Measurements from ENCODE around the gene ACOX3. TPM values are rescaled to one million over a fixed set of nuclear protein-coding genes. Genes with fewer than 3 reads are reported as not detected.
A peak's percentile ranks its signal among the peaks of the same experiment; 100 is the strongest.
"Not testable (repeated sequence)": the region's sequence is repeated elsewhere in the genome, so short reads cannot be mapped to it uniquely, and the experiment has no call there.

The ACOX3 gene
- total and polyA plus RNA-seq, 11 donors = 16.9 to 51.6 (median 24.1) TPM

DNA sequence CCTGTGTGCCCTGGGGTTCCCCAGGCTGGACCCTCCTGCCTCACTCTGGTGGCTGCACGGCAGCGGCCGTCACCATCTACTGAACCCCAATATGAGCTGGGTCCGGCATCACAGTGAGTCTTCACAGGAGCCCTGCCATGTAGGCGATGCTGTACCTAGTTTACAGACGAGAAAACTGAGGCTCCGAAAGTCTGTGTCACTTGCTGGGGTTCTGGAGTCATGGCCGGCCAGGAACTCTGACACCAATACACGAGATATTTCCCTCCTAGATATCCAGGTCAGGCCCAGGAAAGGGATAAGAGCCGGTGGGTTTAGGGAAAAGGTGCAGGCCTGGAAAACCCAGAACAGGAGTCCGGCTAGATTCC lies 96.6 kb downstream of the ACOX3 start:
- ATAC-seq (no peak), DNase-seq (no peak)
- intact Hi-C loops (cut with DNase I) = loop anchor here in 3 of 10 donors (5.0 to 10.0 kb wide), 3 partner anchors 48 to 67 kb away; no protein-coding TSS in a partner anchor
- no peaks in the 10 kb centered on the region for H3K9me3 ChIP-seq
- H3K36me3 ChIP-seq = no peaks in the 10 kb centered on the region
- no peak overlapping the region for H3K4me3 ChIP-seq
- WGBS, 4 donors = 94 to 100% (median 96%) methylated on average over 11 of the region's 11 CpGs
- no peak for TF ChIP-seq POLR2A (IDR thresholded peaks at IDR 0.05)
- TF ChIP-seq, protein P1, sequence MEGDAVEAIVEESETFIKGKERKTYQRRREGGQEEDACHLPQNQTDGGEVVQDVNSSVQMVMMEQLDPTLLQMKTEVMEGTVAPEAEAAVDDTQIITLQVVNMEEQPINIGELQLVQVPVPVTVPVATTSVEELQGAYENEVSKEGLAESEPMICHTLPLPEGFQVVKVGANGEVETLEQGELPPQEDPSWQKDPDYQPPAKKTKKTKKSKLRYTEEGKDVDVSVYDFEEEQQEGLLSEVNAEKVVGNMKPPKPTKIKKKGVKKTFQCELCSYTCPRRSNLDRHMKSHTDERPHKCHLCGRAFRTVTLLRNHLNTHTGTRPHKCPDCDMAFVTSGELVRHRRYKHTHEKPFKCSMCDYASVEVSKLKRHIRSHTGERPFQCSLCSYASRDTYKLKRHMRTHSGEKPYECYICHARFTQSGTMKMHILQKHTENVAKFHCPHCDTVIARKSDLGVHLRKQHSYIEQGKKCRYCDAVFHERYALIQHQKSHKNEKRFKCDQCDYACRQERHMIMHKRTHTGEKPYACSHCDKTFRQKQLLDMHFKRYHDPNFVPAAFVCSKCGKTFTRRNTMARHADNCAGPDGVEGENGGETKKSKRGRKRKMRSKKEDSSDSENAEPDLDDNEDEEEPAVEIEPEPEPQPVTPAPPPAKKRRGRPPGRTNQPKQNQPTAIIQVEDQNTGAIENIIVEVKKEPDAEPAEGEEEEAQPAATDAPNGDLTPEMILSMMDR (IDR thresholded peaks at IDR 0.05) = no peak
- peak overlapping the region in 1 of 12 donors; percentile 32 for H3K27ac ChIP-seq
- peaks cover 6 to 35% (median 24%) of the 10 kb centered on the region in 12 donors for H3K4me1 ChIP-seq
- no peaks in the 10 kb centered on the region for H3K27me3 ChIP-seq

DNA sequence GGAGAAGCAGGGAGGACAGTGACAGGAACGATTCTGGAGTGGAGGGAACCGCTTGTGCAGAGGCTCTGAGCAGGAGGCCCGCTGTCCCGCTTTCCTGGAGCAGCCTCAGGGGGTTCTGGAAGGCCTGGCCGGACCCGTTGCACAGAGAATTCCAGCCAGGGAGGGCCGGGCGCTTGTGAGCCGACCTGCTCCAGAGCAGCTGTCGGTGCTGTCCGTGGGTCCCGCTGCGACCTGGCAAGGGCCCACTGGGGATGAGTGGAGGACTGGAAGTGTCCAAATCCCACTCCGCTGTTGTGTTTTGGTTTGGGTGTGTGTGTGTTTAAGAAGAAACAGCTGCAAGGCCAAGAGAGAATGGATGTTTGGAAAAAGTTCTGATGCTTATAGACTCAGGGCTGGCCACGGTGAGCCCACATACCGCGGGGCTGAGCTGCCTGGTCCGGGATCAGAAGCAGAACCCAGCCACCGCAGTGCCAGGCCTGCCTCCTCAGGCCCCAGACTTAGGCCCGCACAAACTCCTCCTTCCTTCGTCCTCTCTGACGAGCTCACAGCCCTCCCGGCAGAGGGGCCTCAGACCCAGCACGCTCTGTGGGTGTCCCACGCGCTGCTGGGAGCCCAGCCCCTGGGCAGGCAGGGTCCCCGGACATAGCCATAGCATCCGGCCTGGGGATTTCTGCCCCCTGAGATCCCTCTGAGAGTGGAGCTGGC lies 97.1 kb downstream of the ACOX3 start:
- ATAC-seq = no peak
- H3K4me3 ChIP-seq = no peak overlapping the region
- no peaks in the 10 kb centered on the region for H3K36me3 ChIP-seq
- 76 to 88% (median 85%) methylated on average over 25 to 28 of the region's 28 CpGs for WGBS, 4 donors
- intact Hi-C loops (cut with DNase I) = loop anchor here in 3 of 10 donors (5.0 to 10.0 kb wide), 3 partner anchors 49 to 66 kb away; no protein-coding TSS in a partner anchor
- no peaks in the 10 kb centered on the region for H3K27me3 ChIP-seq
- no peak for TF ChIP-seq POLR2A (IDR thresholded peaks at IDR 0.05)
- H3K4me1 ChIP-seq = peaks cover 6 to 41% (median 24%) of the 10 kb centered on the region in 12 donors
- DNase-seq = peak in 1 of 5 donors; percentile 73
- no peaks in the 10 kb centered on the region for H3K9me3 ChIP-seq
- peak overlapping the region in 2 of 12 donors; percentile 6 to 32 for H3K27ac ChIP-seq

DNA sequence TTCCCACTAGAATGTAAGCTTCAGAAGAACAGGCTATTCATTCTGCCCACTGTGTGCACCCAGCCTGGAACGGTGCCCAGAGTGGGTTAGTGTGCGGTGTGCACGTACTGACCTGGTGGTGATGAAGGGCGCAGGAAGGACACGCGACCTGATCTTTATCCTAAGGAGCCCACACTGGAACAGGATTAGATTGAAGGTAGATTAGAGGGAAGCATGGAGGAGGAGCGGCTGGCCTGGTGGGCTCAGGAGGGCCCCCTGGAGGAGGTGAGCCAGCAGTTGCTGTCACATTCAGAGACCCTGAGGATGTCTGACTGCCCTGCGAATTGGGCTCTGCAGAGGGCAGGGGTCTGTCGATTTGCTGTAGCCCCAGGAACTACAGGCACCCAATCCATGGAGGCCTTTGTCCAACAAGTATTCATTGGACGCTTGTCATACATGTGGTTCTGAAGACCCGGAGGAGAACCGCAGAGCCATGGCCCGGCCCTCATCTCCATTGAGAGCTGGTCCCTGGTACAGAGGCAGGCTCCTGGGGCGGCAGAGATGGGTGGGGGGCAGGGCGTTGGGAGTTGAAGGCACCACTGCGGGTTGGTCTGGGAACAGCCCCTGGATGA lies 97.8 kb downstream of the ACOX3 start:
- Histone ChIP-seq H3K36me3 (no peaks in the 10 kb centered on the region), H3K4me1 (peaks cover 6 to 42% (median 24%) of the 10 kb centered on the region in 12 donors), H3K27me3 (no peaks in the 10 kb centered on the region), H3K9me3 (no peaks in the 10 kb centered on the region), H3K4me3 (no peak overlapping the region), H3K27ac (peak overlapping the region in 4 of 12 donors; percentile 6 to 79 (median 53))
- intact Hi-C loops (cut with DNase I) = loop anchor here in 3 of 10 donors (5.0 to 10.0 kb wide), 3 partner anchors 50 to 65 kb away; no protein-coding TSS in a partner anchor
- no peak for TF ChIP-seq POLR2A (IDR thresholded peaks at IDR 0.05)
- TF ChIP-seq, protein P1 (IDR thresholded peaks at IDR 0.05) = no peak
- 85 to 89% (median 87%) methylated on average over 13 to 16 of the region's 16 CpGs for WGBS, 4 donors
- no peak for DNase-seq
- no peak for ATAC-seq

DNA sequence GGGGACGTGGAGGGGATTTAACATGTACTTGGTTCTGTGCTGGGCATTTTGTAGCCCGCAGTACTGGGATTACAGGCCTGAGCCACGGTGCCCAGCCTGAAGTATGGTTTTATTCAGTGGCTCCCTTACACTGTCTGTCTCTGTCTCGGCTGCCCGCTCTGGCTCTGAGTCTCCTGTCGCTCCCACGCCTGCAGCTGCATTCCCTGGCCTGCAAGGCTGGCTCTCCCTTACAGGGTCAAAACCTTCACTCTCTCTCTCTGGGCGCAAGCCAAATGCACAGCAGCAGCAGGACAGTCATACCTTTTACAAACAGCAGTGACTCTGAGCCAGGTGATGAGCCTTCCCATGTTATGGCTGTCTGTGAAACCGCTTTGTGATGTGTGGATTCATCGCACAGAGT lies 98.8 kb downstream of the ACOX3 start:
- no peak overlapping the region for H3K4me3 ChIP-seq
- ATAC-seq (peak; percentile 45 to 80 (median 69)), DNase-seq (peak; percentile 69 to 86 (median 81))
- peaks cover 6 to 38% (median 23%) of the 10 kb centered on the region in 12 donors for H3K4me1 ChIP-seq
- peak overlapping the region; percentile 57 to 96 (median 79) for H3K27ac ChIP-seq
- H3K9me3 ChIP-seq = no peaks in the 10 kb centered on the region
- intact Hi-C loops (cut with DNase I) = loop anchor here in 4 of 10 donors (2.0 to 10.0 kb wide), 4 partner anchors 51 to 64 kb away; no protein-coding TSS in a partner anchor
- H3K27me3 ChIP-seq = no peaks in the 10 kb centered on the region
- H3K36me3 ChIP-seq = no peaks in the 10 kb centered on the region
- TF ChIP-seq, protein P1 (IDR thresholded peaks at IDR 0.05) = no peak
- no peak for TF ChIP-seq POLR2A (IDR thresholded peaks at IDR 0.05)
- WGBS, 4 donors = 62 to 71% (median 66%) methylated on average over 10 of the region's 10 CpGs

DNA sequence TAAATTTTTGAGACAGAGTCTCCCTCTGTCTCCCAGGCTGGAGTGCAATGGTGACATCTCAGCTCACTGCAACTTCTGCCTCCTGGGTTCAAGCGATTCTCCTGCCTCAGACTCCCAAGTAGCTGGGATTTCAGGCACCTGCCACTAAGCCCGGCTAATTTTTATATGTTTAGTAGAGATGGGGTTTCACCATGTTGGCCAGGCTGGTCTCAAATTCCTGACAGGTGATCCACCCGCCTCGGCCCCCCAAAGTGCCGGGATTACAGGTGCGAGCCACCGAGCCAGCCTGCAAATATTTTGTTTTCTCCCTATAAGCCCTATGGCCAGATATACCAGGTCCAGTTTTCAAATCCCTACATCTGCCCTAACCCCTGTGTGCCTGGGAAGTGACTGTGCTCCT lies 99.2 kb downstream of the ACOX3 start:
- WGBS, 4 donors = 78 to 88% (median 81%) methylated on average over 7 of the region's 7 CpGs
- not testable (repeated sequence) for H3K36me3 ChIP-seq, ATAC-seq, H3K27me3 ChIP-seq, H3K4me3 ChIP-seq, DNase-seq, H3K9me3 ChIP-seq
- peak overlapping the region; percentile 57 to 96 (median 79) for H3K27ac ChIP-seq
- H3K4me1 ChIP-seq = peaks cover 6 to 37% (median 21%) of the 10 kb centered on the region in 12 donors
- intact Hi-C loops (cut with DNase I) = loop anchor here in 4 of 10 donors (2.0 to 10.0 kb wide), 4 partner anchors 51 to 64 kb away; no protein-coding TSS in a partner anchor
